Naive thymus-derived CD4-positive, alpha-beta T cell (primary cell): ENCODE data around the gene TNNC2. TPM values are rescaled to one million over a fixed set of nuclear protein-coding genes. Genes with fewer than 3 reads are reported as not detected.
A peak's percentile ranks its signal among the peaks of the same experiment; 100 is the strongest.

Experiments
- ATAC-seq: fragments of 150-1000 bp; cut with Tn5 transposase; 2 replicates; pipeline ENCODE4 v1.10.0; 2021; ENCODE audit warnings: mild to moderate bottlenecking, moderate library complexity
- CTCF ChIA-PET: fragments of 350-600 bp; sonication (Branson Sonifier 250); formaldehyde crosslinking; loops from one replicate; lab custom pipeline; 2021; ENCODE audit warnings: antibody characterized with exemption; lab: Charles Lee
- POLR2A ChIA-PET: fragments of 350-600 bp; sonication (Branson Sonifier 250); formaldehyde crosslinking; loops from one replicate; lab custom pipeline; 2021; ENCODE audit warnings: antibody characterized with exemption, inconsistent platforms; lab: Charles Lee
- DNase-seq, 9 donors: peaks; one replicate each; pipeline versions ENCODE4 v3.0.0 to v3.0.0-alpha.2; 2020 to 2022; ENCODE audit warnings: mixed read lengths in 1 of 9
- H3K27ac ChIP-seq: one replicate; pipeline ENCODE4 v1.7.0; 2013; ENCODE audit warnings: mild to moderate bottlenecking, low read depth, low read length, moderate library complexity
- H3K27me3 ChIP-seq, 2 donors: one replicate each; pipeline ENCODE4 v1.7.0; 2013; ENCODE audit warnings: low read length in 2 of 2, mild to moderate bottlenecking in 2 of 2, moderate library complexity in 2 of 2; ENCODE audit not compliant: control insufficient read depth in 2 of 2, insufficient read depth in 2 of 2
- H3K36me3 ChIP-seq, 3 experiments: 1 replicate in 2 of 3; 2 replicates in 1 of 3; pipeline ENCODE4 v1.7.0; 2013; ENCODE audit warnings: low read length in 3 of 3, mild to moderate bottlenecking in 3 of 3, moderate library complexity in 1 of 3; ENCODE audit not compliant: insufficient read depth in 3 of 3, control insufficient read depth in 2 of 3
- H3K4me1 ChIP-seq, 2 donors: one replicate each; pipeline ENCODE4 v1.7.0; 2013; ENCODE audit warnings: low read length in 2 of 2, mild to moderate bottlenecking in 2 of 2, moderate library complexity in 1 of 2; ENCODE audit not compliant: control insufficient read depth in 2 of 2, insufficient read depth in 2 of 2
- H3K4me3 ChIP-seq: 2 replicates; pipeline ENCODE4 v1.7.0; 2013; ENCODE audit warnings: mild to moderate bottlenecking, low read length
- H3K9me3 ChIP-seq, 3 experiments: 1 replicate in 2 of 3; 2 replicates in 1 of 3; pipeline ENCODE4 v1.7.0; 2013; ENCODE audit warnings: low read length in 3 of 3; ENCODE audit not compliant: control insufficient read depth in 2 of 3
- H3K27ac Mint-ChIP-seq, 9 donors: one replicate each; pipeline ENCODE4 v1.8.0; 2020 to 2022; ENCODE audit warnings: mixed read lengths in 9 of 9, mild to moderate bottlenecking in 8 of 9, moderate library complexity in 5 of 9, inconsistent platforms in 2 of 9
- H3K27me3 Mint-ChIP-seq, 5 donors: one replicate each; pipeline ENCODE4 v1.8.0; 2021 to 2022; ENCODE audit warnings: mixed read lengths in 5 of 5, mild to moderate bottlenecking in 1 of 5
- H3K36me3 Mint-ChIP-seq, 5 donors: one replicate each; pipeline ENCODE4 v1.8.0; 2020 to 2022; ENCODE audit warnings: mixed read lengths in 5 of 5, mild to moderate bottlenecking in 3 of 5, inconsistent platforms in 1 of 5
- H3K4me1 Mint-ChIP-seq, 7 donors: one replicate each; pipeline ENCODE4 v1.8.0; 2020 to 2022; ENCODE audit warnings: mixed read lengths in 7 of 7, mild to moderate bottlenecking in 3 of 7, inconsistent platforms in 1 of 7
- H3K4me3 Mint-ChIP-seq, 10 donors: one replicate each; pipeline ENCODE4 v1.8.0; 2020 to 2022; ENCODE audit warnings: mild to moderate bottlenecking in 10 of 10, mixed read lengths in 10 of 10, moderate library complexity in 6 of 10, inconsistent platforms in 2 of 10
- H3K9me3 Mint-ChIP-seq, 11 donors: one replicate each; pipeline ENCODE4 v1.8.0; 2020 to 2022; ENCODE audit warnings: mixed read lengths in 11 of 11, mild to moderate bottlenecking in 4 of 11, inconsistent platforms in 1 of 11, moderate library complexity in 1 of 11
- intact Hi-C, 2 donors: fragments of 100-400 bp; cut with micrococcal nuclease; formaldehyde crosslinking; loops; one replicate each; pipeline ENCODE4 v1.15.1; 2023
- polyA plus RNA-seq, 2 donors: library from polyadenylated mRNA; unstranded; fragments of 300-500 nt; fragmentation: Illumina TruSeq; gene quantifications; one replicate each; pipeline ENCODE4 v1.2.3, GENCODE V29; 2021
- total RNA-seq, 6 experiments: library from RNA in 5 of 6; stranded (reverse) in 5 of 6; gene quantifications; 1 replicate in 5 of 6; 2 replicates in 1 of 6; pipeline ENCODE4 v1.2.3 and lab custom pipeline; 2021 to 2026

TNNC2 gene
- total and polyA plus RNA-seq, 7 experiments from 2014 or later: 0.59 to 1.4 TPM; not detected in 5

DNA sequence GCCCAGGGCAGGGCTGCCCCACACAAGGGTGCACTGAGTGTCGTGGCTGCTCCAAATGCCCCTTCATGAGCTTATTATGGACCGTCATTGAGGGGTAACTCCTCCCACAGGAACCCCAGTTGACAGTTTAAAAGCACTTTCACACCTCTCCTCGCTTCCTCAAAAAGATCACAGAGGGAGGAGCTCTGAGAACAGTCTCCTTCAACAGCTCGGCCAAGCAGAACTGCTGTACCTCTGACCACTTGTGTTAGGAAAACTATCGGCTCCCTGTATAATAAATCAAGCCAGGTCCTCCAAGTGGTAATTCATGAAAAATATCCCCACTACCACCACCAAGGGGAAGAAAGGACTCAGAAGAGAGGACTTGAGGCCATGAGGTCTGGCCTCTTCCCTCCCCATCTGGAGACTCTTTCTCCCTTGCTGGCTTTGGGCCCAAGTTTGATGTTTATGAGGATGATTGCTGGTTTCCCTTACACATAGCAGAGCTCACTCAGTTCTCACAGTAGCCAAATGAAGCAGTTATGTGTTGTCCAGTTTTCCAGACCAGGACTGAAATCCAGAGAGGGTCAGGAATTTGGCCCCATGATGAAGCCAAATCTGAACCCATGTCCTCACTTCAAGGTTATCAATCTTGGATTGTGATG lies 15.2 kb upstream of the TNNC2 start:
- POLR2A ChIA-PET: no interaction called here
- no peak overlapping the region for H3K27ac ChIP-seq
- DNase-seq (no peak), ATAC-seq (peak; percentile 65)
- CTCF ChIA-PET: no interaction called here
- no peaks in the 10 kb centered on the region for H3K27me3 ChIP-seq
- peaks cover 0 to 3% (median 0%) of the 10 kb centered on the region in 7 donors for H3K4me1 Mint-ChIP-seq
- intact Hi-C loops: no loop called here
- peaks cover 0 to 29% (median 5%) of the 10 kb centered on the region in 5 donors for H3K36me3 Mint-ChIP-seq
- no peaks in the 10 kb centered on the region for H3K4me1 ChIP-seq
- peaks cover 0 to 65% (median 31%) of the 10 kb centered on the region in 3 experiments for H3K36me3 ChIP-seq
- no peak overlapping the region for H3K4me3 ChIP-seq
- no peaks in the 10 kb centered on the region for H3K27me3 Mint-ChIP-seq
- no peaks in the 10 kb centered on the region for H3K9me3 ChIP-seq
- H3K27ac Mint-ChIP-seq: no peak overlapping the region
- H3K4me3 Mint-ChIP-seq: no peak overlapping the region
- H3K9me3 Mint-ChIP-seq: no peaks in the 10 kb centered on the region

DNA sequence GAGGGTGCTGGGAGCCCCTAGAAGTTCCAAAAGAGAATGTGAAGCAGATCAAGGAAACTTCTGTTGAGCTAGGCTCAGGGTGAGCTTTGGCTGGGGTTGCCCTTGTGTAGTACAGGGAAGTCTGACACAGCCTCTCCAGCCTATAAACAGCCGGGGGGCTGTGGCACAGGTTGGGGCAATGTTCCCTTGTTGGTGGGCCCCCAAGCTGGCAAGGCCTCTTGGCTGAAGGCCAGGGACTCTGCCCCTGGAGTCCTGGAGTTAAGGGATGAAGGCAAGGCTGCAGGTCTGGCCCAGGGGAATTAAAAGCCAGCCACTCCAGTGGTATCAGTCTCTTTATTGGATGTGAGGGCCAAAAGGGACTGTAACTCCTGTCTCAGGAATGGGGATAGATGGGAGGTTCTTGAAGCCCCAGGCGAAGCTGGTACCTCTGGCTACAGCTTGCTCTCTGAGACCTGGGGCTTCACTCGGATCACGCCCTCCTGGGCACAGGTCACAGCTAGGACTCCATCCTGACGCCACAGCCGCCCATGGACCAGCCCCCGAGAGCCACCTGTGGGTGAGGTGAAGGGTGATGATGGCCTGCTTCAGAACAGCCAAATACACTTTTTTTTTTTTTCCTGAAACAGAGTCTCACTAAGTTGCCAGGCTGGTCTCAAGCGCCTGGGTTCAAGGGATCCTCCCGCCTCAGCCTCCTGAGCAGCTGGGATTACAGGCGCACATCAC lies 14.5 kb upstream of the TNNC2 start:
- ATAC-seq (no peak), DNase-seq (no peak)
- Histone ChIP-seq H3K36me3 (peaks cover 0 to 60% (median 30%) of the 10 kb centered on the region in 3 experiments), H3K4me3 (no peak overlapping the region), H3K9me3 (no peaks in the 10 kb centered on the region), H3K4me1 (no peaks in the 10 kb centered on the region), H3K27me3 (no peaks in the 10 kb centered on the region), H3K27ac (no peak overlapping the region)
- no peaks in the 10 kb centered on the region for H3K27me3 Mint-ChIP-seq
- intact Hi-C loops: no loop called here
- peaks cover 0 to 3% (median 0%) of the 10 kb centered on the region in 7 donors for H3K4me1 Mint-ChIP-seq
- H3K27ac Mint-ChIP-seq: no peak overlapping the region
- ChIA-PET CTCF (no interaction called here), POLR2A (no interaction called here)
- H3K4me3 Mint-ChIP-seq: no peak overlapping the region
- no peaks in the 10 kb centered on the region for H3K9me3 Mint-ChIP-seq
- peaks cover 0 to 29% (median 5%) of the 10 kb centered on the region in 5 donors for H3K36me3 Mint-ChIP-seq

DNA sequence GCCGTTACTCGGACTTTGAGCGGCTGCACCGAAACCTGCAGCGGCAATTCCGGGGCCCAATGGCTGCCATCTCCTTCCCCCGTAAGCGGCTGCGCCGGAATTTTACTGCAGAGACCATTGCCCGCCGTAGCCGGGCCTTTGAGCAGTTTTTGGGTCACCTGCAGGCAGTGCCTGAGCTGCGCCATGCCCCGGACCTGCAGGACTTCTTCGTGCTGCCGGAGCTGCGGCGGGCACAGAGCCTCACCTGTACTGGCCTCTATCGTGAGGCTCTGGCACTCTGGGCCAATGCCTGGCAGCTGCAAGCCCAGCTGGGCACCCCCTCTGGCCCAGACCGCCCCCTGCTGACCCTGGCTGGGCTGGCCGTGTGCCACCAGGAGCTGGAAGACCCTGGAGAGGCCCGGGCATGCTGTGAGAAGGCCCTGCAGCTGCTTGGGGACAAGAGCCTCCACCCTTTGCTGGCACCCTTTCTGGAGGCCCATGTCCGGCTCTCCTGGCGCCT lies 13.6 kb upstream of the TNNC2 start:
- H3K4me1 Mint-ChIP-seq: peaks cover 0 to 6% (median 0%) of the 10 kb centered on the region in 7 donors
- ATAC-seq (no peak), DNase-seq (no peak)
- H3K4me1 ChIP-seq: no peaks in the 10 kb centered on the region
- no peak overlapping the region for H3K4me3 ChIP-seq
- peaks cover 0 to 52% (median 22%) of the 10 kb centered on the region in 3 experiments for H3K36me3 ChIP-seq
- ChIA-PET CTCF (no interaction called here), POLR2A (interaction anchor here (1.2 kb wide), 1 partner anchor 16 kb away, joined by 3 read pairs; the partner anchor contains the start of gene ACOT8)
- no peaks in the 10 kb centered on the region for H3K27me3 ChIP-seq
- no peaks in the 10 kb centered on the region for H3K9me3 Mint-ChIP-seq
- intact Hi-C loops: no loop called here
- no peaks in the 10 kb centered on the region for H3K9me3 ChIP-seq
- no peak overlapping the region for H3K27ac Mint-ChIP-seq
- H3K4me3 Mint-ChIP-seq: no peak overlapping the region
- no peak overlapping the region for H3K27ac ChIP-seq
- no peaks in the 10 kb centered on the region for H3K27me3 Mint-ChIP-seq
- peaks cover 0 to 25% (median 6%) of the 10 kb centered on the region in 5 donors for H3K36me3 Mint-ChIP-seq

DNA sequence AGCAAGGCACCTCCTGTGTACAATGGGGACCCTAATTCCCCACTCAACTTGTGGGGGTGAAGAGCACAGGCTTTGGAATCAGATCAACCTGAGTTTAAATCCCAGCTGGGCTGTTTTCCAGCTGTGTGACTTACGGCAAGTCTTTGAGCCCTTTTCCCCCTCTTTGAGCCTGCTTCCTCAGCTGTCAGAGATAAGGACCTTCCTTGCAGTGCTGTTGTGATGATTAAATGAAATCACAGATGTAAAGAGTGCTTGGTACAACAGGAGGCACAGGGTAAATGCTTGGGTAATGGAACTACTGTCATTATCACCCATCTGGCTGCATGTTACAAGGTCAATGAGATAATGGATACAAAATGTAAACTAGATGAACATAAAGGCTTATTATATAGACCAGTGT lies 9.7 kb upstream of the TNNC2 start:
- no peaks in the 10 kb centered on the region for H3K9me3 ChIP-seq
- H3K4me3 Mint-ChIP-seq: peak overlapping the region in 2 of 10 donors; percentile 3 to 41
- ATAC-seq: no peak
- no peaks in the 10 kb centered on the region for H3K9me3 Mint-ChIP-seq
- no peaks in the 10 kb centered on the region for H3K27me3 ChIP-seq
- peaks cover 0 to 2% (median 0%) of the 10 kb centered on the region in 5 donors for H3K36me3 Mint-ChIP-seq
- H3K4me1 ChIP-seq: peaks cover 4 to 5% of the 10 kb centered on the region in 2 donors
- intact Hi-C loops: no loop called here
- POLR2A ChIA-PET: interaction anchor here (1.1 kb wide), 1 partner anchor 27 kb away, joined by 4 read pairs; no protein-coding TSS in a partner anchor
- no peak for DNase-seq
- H3K4me3 ChIP-seq: no peak overlapping the region
- no peak overlapping the region for H3K27ac ChIP-seq
- peaks cover 6 to 14% (median 9%) of the 10 kb centered on the region in 7 donors for H3K4me1 Mint-ChIP-seq
- H3K36me3 ChIP-seq: peaks cover 0 to 13% (median 0%) of the 10 kb centered on the region in 3 experiments
- H3K27ac Mint-ChIP-seq: peak overlapping the region in 2 of 9 donors; percentile 36 to 73
- CTCF ChIA-PET: no interaction called here
- peaks cover 0 to 5% (median 0%) of the 10 kb centered on the region in 5 donors for H3K27me3 Mint-ChIP-seq

DNA sequence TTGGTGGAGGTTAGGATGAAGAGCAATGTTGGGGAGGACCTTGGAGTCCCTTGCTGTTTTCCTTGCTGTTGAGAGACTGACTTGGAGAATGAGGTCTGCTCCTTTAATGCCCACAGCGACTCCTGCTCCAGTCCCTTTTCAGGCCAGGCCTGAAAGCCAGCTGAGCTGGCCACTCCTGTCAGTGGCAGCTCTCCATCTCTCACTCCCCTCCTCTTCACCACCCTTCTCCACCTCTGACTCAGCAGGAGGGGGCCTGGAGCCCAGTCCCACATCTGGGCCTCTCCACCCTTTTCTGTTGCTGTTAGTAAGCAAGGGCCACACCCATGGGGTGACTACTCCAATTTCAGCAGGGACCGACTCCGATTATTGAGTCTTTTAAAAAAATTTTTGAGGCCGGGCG lies 8.7 kb upstream of the TNNC2 start:
- no peaks in the 10 kb centered on the region for H3K9me3 ChIP-seq
- no peak overlapping the region for H3K4me3 ChIP-seq
- Mint-ChIP-seq H3K36me3 (peaks cover 0 to 2% (median 0%) of the 10 kb centered on the region in 5 donors), H3K9me3 (no peaks in the 10 kb centered on the region), H3K27me3 (peaks cover 0 to 11% (median 0%) of the 10 kb centered on the region in 5 donors), H3K27ac (peak overlapping the region in 1 of 9 donors; percentile 67), H3K4me3 (peak overlapping the region in 8 of 10 donors; percentile 10 to 66 (median 32)), H3K4me1 (peaks cover 6 to 14% (median 9%) of the 10 kb centered on the region in 7 donors)
- no peaks in the 10 kb centered on the region for H3K27me3 ChIP-seq
- DNase-seq: no peak
- H3K4me1 ChIP-seq: peaks cover 4 to 5% of the 10 kb centered on the region in 2 donors
- ChIA-PET POLR2A (no interaction called here), CTCF (no interaction called here)
- peaks cover 0 to 3% (median 0%) of the 10 kb centered on the region in 3 experiments for H3K36me3 ChIP-seq
- no peak overlapping the region for H3K27ac ChIP-seq
- intact Hi-C loops: no loop called here
- no peak for ATAC-seq

DNA sequence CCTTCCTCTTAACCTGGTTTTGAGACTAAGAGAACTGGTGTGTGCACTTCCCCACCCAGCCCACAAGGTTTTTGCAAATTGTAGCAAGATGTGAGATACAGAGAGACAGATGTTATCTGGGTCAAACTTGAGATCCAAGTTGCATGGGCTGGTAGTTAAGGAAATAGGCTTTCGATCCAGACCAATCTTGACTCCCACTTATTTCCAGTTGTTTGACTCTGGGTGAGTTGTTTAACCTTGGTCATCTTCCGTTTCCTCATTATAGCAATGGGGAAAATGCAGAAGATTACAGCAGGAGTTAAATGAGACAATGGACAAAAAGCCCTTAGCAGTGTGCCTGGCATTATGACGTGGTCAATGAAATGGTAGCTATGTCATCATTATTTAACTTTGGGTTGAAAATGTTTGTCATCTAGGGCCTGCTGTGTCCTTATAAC lies 8.2 kb upstream of the TNNC2 start:
- no peak overlapping the region for H3K4me3 ChIP-seq
- H3K9me3 Mint-ChIP-seq: no peaks in the 10 kb centered on the region
- peak overlapping the region in 9 of 10 donors; percentile 15 to 93 (median 65) for H3K4me3 Mint-ChIP-seq
- H3K36me3 Mint-ChIP-seq: peaks cover 0 to 2% (median 0%) of the 10 kb centered on the region in 5 donors
- DNase-seq (no peak), ATAC-seq (no peak)
- peak overlapping the region in 1 of 9 donors; percentile 9 for H3K27ac Mint-ChIP-seq
- H3K9me3 ChIP-seq: no peaks in the 10 kb centered on the region
- H3K27me3 ChIP-seq: no peaks in the 10 kb centered on the region
- H3K4me1 Mint-ChIP-seq: peaks cover 6 to 14% (median 9%) of the 10 kb centered on the region in 7 donors
- H3K27me3 Mint-ChIP-seq: peaks cover 0 to 16% (median 0%) of the 10 kb centered on the region in 5 donors
- H3K36me3 ChIP-seq: no peaks in the 10 kb centered on the region
- H3K27ac ChIP-seq: no peak overlapping the region
- POLR2A ChIA-PET: no interaction called here
- CTCF ChIA-PET: no interaction called here
- intact Hi-C loops: no loop called here
- peaks cover 4 to 5% of the 10 kb centered on the region in 2 donors for H3K4me1 ChIP-seq
